IMR-90 (cell line): ENCODE measurements around the gene BRK1. TPM values are rescaled to one million over a fixed set of nuclear protein-coding genes. Genes with fewer than 3 reads are reported as not detected.

ENCODE experiments used
- ATAC-seq: fragments of 200-7000 bp; cut with Tn5 transposase; 2 replicates; pipeline ENCODE4 v1.9.1; 2020; ENCODE audit warnings: low read depth, mild to moderate bottlenecking, moderate library complexity
- BruUV-seq: library from RNA; stranded (reverse); fragments of 400-500 nt; replicated peaks from 2 replicates; lab custom pipeline; 2021; lab: Mats Ljungman, UMichigan
- CTCF ChIA-PET: fragments of 300-600 bp; formaldehyde crosslinking; extraction: SDS; loops from one replicate; lab custom pipeline; 2021; ENCODE audit warnings: antibody characterized with exemption; lab: Yijun Ruan, JAX
- POLR2A ChIA-PET: fragments of 300-600 bp; sonication (Branson Sonifier 250); formaldehyde crosslinking; loops from one replicate; lab custom pipeline; 2022; ENCODE audit warnings: antibody characterized with exemption; ENCODE audit not compliant: unreplicated experiment; lab: Charles Lee
- DNase-seq: peaks from one replicate; pipeline ENCODE4 v3.0.0; 2013
- H2AFZ ChIP-seq: replicated peaks from 2 replicates; pipeline ENCODE3; 2013; ENCODE audit warnings: low read length, mild to moderate bottlenecking; ENCODE audit not compliant: poor library complexity
- H2AK5ac ChIP-seq: 2 replicates; pipeline ENCODE4 v1.6.1; 2013; ENCODE audit warnings: low read depth, low read length, inconsistent platforms
- H2AK9ac ChIP-seq: replicated peaks from 2 replicates; pipeline ENCODE3; 2013; ENCODE audit warnings: mild to moderate bottlenecking, low read depth, low read length, moderate library complexity; ENCODE audit not compliant: poor library complexity
- H2BK120ac ChIP-seq: 2 replicates; pipeline ENCODE4 v1.6.1; 2013; ENCODE audit warnings: low read depth, low read length, inconsistent platforms
- H2BK15ac ChIP-seq: 3 replicates; pipeline ENCODE4 v1.6.1; 2013; ENCODE audit warnings: low read depth, low read length, inconsistent platforms
- H2BK20ac ChIP-seq: 2 replicates; pipeline ENCODE4 v1.6.1; 2013; ENCODE audit warnings: low read depth, mild to moderate bottlenecking, inconsistent platforms, low read length, moderate library complexity
- H2BK5ac ChIP-seq: 2 replicates; pipeline ENCODE4 v1.6.1; 2013; ENCODE audit warnings: mild to moderate bottlenecking, low read depth, low read length, inconsistent platforms; ENCODE audit not compliant: poor library complexity, severe bottlenecking
- H3K14ac ChIP-seq: replicated peaks from 2 replicates; pipeline ENCODE4 v1.6.1; 2013; ENCODE audit warnings: low read depth, low read length, inconsistent platforms
- H3K18ac ChIP-seq: 2 replicates; pipeline ENCODE4 v1.6.1; 2013; ENCODE audit warnings: low read depth, low read length, control low read depth
- H3K23ac ChIP-seq: 2 replicates; pipeline ENCODE4 v1.6.1; 2013; ENCODE audit warnings: low read depth, low read length, inconsistent platforms
- H3K27ac ChIP-seq: 2 replicates; pipeline ENCODE4 v1.5.1; 2013; ENCODE audit warnings: mild to moderate bottlenecking, control low read depth, low read length; ENCODE audit not compliant: insufficient read depth
- H3K27me3 ChIP-seq: 2 replicates; pipeline ENCODE4 v1.6.1; 2013; ENCODE audit warnings: low read length; ENCODE audit not compliant: control insufficient read depth, insufficient read depth
- H3K36me3 ChIP-seq: 2 replicates; pipeline ENCODE4 v1.6.1; 2013; ENCODE audit warnings: low read length, mixed read lengths; ENCODE audit not compliant: control insufficient read depth, insufficient read depth
- H3K4ac ChIP-seq: 2 replicates; pipeline ENCODE4 v1.6.1; 2013; ENCODE audit warnings: low read depth, low read length, inconsistent platforms
- H3K4me1 ChIP-seq: 2 replicates; pipeline ENCODE4 v1.6.1; 2013; ENCODE audit warnings: low read length, mixed read lengths; ENCODE audit not compliant: control insufficient read depth, insufficient read depth
- H3K4me2 ChIP-seq: 2 replicates; pipeline ENCODE4 v1.6.1; 2013; ENCODE audit warnings: low read depth, mild to moderate bottlenecking, control low read depth, low read length, moderate library complexity
- H3K4me3 ChIP-seq: 2 replicates; pipeline ENCODE4 v1.5.1; 2013; ENCODE audit warnings: low read depth, mild to moderate bottlenecking, control low read depth, low read length, moderate library complexity; ENCODE audit not compliant: insufficient read depth
- H3K56ac ChIP-seq: 2 replicates; pipeline ENCODE4 v1.6.1; 2013; ENCODE audit warnings: low read length, inconsistent platforms; ENCODE audit not compliant: insufficient read depth; ENCODE audit errors: extremely low read depth
- H3K79me1 ChIP-seq, 2 experiments: 2 replicates each; pipeline ENCODE4 v1.6.1; 2013; ENCODE audit warnings: low read length in 2 of 2, inconsistent platforms in 1 of 2, low read depth in 1 of 2
- H3K9ac ChIP-seq: 2 replicates; pipeline ENCODE4 v1.6.1; 2013; ENCODE audit warnings: low read depth, low read length, control low read depth
- H3K9me1 ChIP-seq: 2 replicates; pipeline ENCODE4 v1.6.1; 2013; ENCODE audit warnings: low read length, inconsistent platforms; ENCODE audit not compliant: insufficient read depth
- H3K9me3 ChIP-seq: 2 replicates; pipeline ENCODE4 v1.6.1; 2013; ENCODE audit warnings: low read length; ENCODE audit not compliant: control insufficient read depth, insufficient read depth
- H4K20me1 ChIP-seq: 2 replicates; pipeline ENCODE4 v1.6.1; 2013; ENCODE audit warnings: low read length, inconsistent platforms; ENCODE audit not compliant: insufficient read depth
- H4K5ac ChIP-seq: 2 replicates; pipeline ENCODE4 v1.6.1; 2013; ENCODE audit warnings: mild to moderate bottlenecking, low read depth, low read length, control low read depth
- H4K8ac ChIP-seq, 2 experiments: 2 replicates each; pipeline ENCODE4 v1.6.1; 2013; ENCODE audit warnings: low read depth in 2 of 2, low read length in 2 of 2, control low read depth in 1 of 2, inconsistent platforms in 1 of 2
- H4K91ac ChIP-seq: 2 replicates; pipeline ENCODE4 v1.6.1; 2013; ENCODE audit warnings: low read depth, low read length, inconsistent platforms; ENCODE audit not compliant: insufficient read depth
- BHLHE40 ChIP-seq: fragments of 150-350 bp; IDR thresholded peaks from 2 replicates; pipeline ENCODE4 v1.6.1; 2016; ENCODE audit warnings: mild to moderate bottlenecking, low read depth, low read length
- ELK1 ChIP-seq: fragments of 150-350 bp; IDR thresholded peaks from 2 replicates; pipeline ENCODE4 v1.6.1; 2016; ENCODE audit warnings: low read depth, mild to moderate bottlenecking, low read length, moderate library complexity, borderline replicate concordance
- FOS ChIP-seq: fragments of 150-350 bp; IDR thresholded peaks from 2 replicates; pipeline ENCODE4 v1.6.1; 2016; ENCODE audit warnings: low read depth, low read length
- MAFK ChIP-seq: IDR thresholded peaks from 2 replicates; pipeline ENCODE4 v1.6.1; 2012; ENCODE audit warnings: low read depth, low read length, improper control_type of control experiment
- MAZ ChIP-seq: IDR thresholded peaks from 2 replicates; pipeline ENCODE4 v1.6.1; 2012; ENCODE audit warnings: low read depth, mild to moderate bottlenecking, low read length, improper control_type of control experiment, moderate library complexity, borderline replicate concordance
- MXI1 ChIP-seq: IDR thresholded peaks from 2 replicates; pipeline ENCODE4 v1.6.1; 2012; ENCODE audit warnings: low read depth, mild to moderate bottlenecking, low read length, moderate library complexity, borderline replicate concordance
- NFE2L2 ChIP-seq: fragments of 150-350 bp; IDR thresholded peaks from 2 replicates; pipeline ENCODE4 v1.6.1; 2016; ENCODE audit warnings: low read depth, mild to moderate bottlenecking, low read length
- POLR2A ChIP-seq: IDR thresholded peaks from 2 replicates; pipeline ENCODE4 v1.6.1; 2012; ENCODE audit warnings: mild to moderate bottlenecking, low read depth, low read length
- RAD21 ChIP-seq: IDR thresholded peaks from 2 replicates; pipeline ENCODE4 v1.6.1; 2012; ENCODE audit warnings: low read length, improper control_type of control experiment
- RFX5 ChIP-seq: IDR thresholded peaks from 2 replicates; pipeline ENCODE4 v1.8.0; 2012; ENCODE audit warnings: low read depth, mild to moderate bottlenecking, low read length, moderate library complexity
- SMC3 ChIP-seq: fragments of 150-350 bp; IDR thresholded peaks from 2 replicates; pipeline ENCODE4 v1.6.1; 2016; ENCODE audit warnings: low read depth, mild to moderate bottlenecking, antibody characterized with exemption, low read length, moderate library complexity
- WGBS, 2 experiments: methylation state at CpG; one replicate each; pipeline versions ENCODE4 v1.1.5 to v1.1.7; 2013; ENCODE audit warnings: missing lambda C conversion rate in 2 of 2; ENCODE audit not compliant: insufficient read length in 1 of 2; ENCODE audit errors: extremely low coverage in 2 of 2; 5-methylcytosine and 5-hydroxymethylcytosine counted together
- dilution Hi-C: fragments of 300-500 bp; cut with HindIII; formaldehyde crosslinking; loops from one replicate; pipeline ENCODE4 v1.14.3; 2018; ENCODE audit warnings: low sequenced_read_pairs; ENCODE audit not compliant: unreplicated experiment
- in situ Hi-C: fragments of 300-500 bp; cut with MboI; formaldehyde crosslinking; loops from 3 replicates; pipeline ENCODE4 v1.14.3; 2019; ENCODE audit warnings: low sequenced_read_pairs, inconsistent platforms, mixed read lengths
- intact Hi-C: fragments of 100-400 bp; cut with micrococcal nuclease; formaldehyde crosslinking; loops from 2 replicates; pipeline ENCODE4 v1.10.0; 2022
- polyA plus RNA-seq, 3 experiments: library from polyadenylated mRNA; depleted of rRNA; stranded (reverse); fragments of >200 nt; gene quantifications; 2 replicates each; pipeline ENCODE4 v1.2.3, GENCODE V29; 2012; ENCODE audit warnings: low replicate concordance in 1 of 3
- total RNA-seq: library from RNA; depleted of rRNA; stranded (reverse); fragments of >200 nt; gene quantifications from 2 replicates; pipeline ENCODE4 v1.2.3, GENCODE V29; 2012
- TF ChIP-seq, protein P1 (sequence below): conservative IDR thresholded peaks from 2 replicates; pipeline ENCODE4 v1.5.1; 2012; ENCODE audit warnings: mild to moderate bottlenecking, low read depth, low read length, improper control_type of control experiment
- TF ChIP-seq, protein P2 (sequence below): fragments of 150-350 bp; IDR thresholded peaks from 2 replicates; pipeline ENCODE4 v1.6.1; 2017; ENCODE audit warnings: mild to moderate bottlenecking, antibody characterized with exemption, low read length, low read depth

The BRK1 gene
- total and polyA plus RNA-seq, 2 of the 4 experiments (the other 2 are of a cell fraction) = 81.4 to 235 TPM

- H3K23ac ChIP-seq = no peak overlapping the region
These were observed 21.7 kb downstream of the BRK1 start for GRCh38 chr3:10137178-10137577.

More at GRCh38 chr3:10137178-10137577, 21.7 kb downstream of the BRK1 start:
- intact Hi-C loops (no loop called here), in situ Hi-C loops (no loop called here), dilution Hi-C loops (no loop called here)
- BruUV-seq = no TSS peak
- H2BK20ac ChIP-seq = no peak overlapping the region
- no peak overlapping the region for H4K8ac ChIP-seq
- WGBS, 2 experiments = no CpG with 5 or more reads among the region's 4 CpGs
- H3K9me1 ChIP-seq = no peaks in the 10 kb centered on the region
- H4K5ac ChIP-seq = no peak overlapping the region
- ChIA-PET CTCF (no interaction called here), POLR2A (no interaction called here)
- H2AK5ac ChIP-seq = no peak overlapping the region
- no peak overlapping the region for H2BK5ac ChIP-seq
- no peak overlapping the region for H2AK9ac ChIP-seq
- H2BK15ac ChIP-seq = no peak overlapping the region
- TF ChIP-seq FOS = no peak
- TF ChIP-seq NFE2L2 = no peak
- TF ChIP-seq SMC3 = no peak
- TF ChIP-seq, protein P1, sequence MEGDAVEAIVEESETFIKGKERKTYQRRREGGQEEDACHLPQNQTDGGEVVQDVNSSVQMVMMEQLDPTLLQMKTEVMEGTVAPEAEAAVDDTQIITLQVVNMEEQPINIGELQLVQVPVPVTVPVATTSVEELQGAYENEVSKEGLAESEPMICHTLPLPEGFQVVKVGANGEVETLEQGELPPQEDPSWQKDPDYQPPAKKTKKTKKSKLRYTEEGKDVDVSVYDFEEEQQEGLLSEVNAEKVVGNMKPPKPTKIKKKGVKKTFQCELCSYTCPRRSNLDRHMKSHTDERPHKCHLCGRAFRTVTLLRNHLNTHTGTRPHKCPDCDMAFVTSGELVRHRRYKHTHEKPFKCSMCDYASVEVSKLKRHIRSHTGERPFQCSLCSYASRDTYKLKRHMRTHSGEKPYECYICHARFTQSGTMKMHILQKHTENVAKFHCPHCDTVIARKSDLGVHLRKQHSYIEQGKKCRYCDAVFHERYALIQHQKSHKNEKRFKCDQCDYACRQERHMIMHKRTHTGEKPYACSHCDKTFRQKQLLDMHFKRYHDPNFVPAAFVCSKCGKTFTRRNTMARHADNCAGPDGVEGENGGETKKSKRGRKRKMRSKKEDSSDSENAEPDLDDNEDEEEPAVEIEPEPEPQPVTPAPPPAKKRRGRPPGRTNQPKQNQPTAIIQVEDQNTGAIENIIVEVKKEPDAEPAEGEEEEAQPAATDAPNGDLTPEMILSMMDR = no peak
- TF ChIP-seq, protein P2, sequence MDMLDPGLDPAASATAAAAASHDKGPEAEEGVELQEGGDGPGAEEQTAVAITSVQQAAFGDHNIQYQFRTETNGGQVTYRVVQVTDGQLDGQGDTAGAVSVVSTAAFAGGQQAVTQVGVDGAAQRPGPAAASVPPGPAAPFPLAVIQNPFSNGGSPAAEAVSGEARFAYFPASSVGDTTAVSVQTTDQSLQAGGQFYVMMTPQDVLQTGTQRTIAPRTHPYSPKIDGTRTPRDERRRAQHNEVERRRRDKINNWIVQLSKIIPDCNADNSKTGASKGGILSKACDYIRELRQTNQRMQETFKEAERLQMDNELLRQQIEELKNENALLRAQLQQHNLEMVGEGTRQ = no peak
- TF ChIP-seq RFX5 = no peak
- no peak for TF ChIP-seq BHLHE40
- TF ChIP-seq ELK1 = no peak
- TF ChIP-seq POLR2A = no peak
- TF ChIP-seq MXI1 = no peak
- TF ChIP-seq RAD21 = no peak
- TF ChIP-seq MAZ = no peak
- TF ChIP-seq MAFK = no peak
- H3K18ac ChIP-seq = no peak overlapping the region
- no peak overlapping the region for H2AFZ ChIP-seq
- no peak overlapping the region for H3K9ac ChIP-seq
- no peak overlapping the region for H3K4me2 ChIP-seq
- no peaks in the 10 kb centered on the region for H3K4me1 ChIP-seq
- H3K79me1 ChIP-seq = peaks cover 0 to 3% of the 10 kb centered on the region in 2 experiments; a peak in 1 of 4 replicates
- H4K91ac ChIP-seq = no peak overlapping the region
- H3K27me3 ChIP-seq = no peaks in the 10 kb centered on the region
- H3K36me3 ChIP-seq = no peaks in the 10 kb centered on the region
- H3K56ac ChIP-seq = no peak overlapping the region
- H4K20me1 ChIP-seq = no peaks in the 10 kb centered on the region
- ATAC-seq = no peak
- H3K27ac ChIP-seq = no peak overlapping the region
- no peak overlapping the region for H3K4ac ChIP-seq
- H3K14ac ChIP-seq = no peak overlapping the region
- H2BK120ac ChIP-seq = no peak overlapping the region
- H3K9me3 ChIP-seq = no peaks in the 10 kb centered on the region
- no peak overlapping the region for H3K4me3 ChIP-seq
- DNase-seq = no peak
